GM10847 (cell line): ENCODE measurements around the gene SLC6A13.

Experiments used
- POLR2A ChIP-seq: IDR thresholded peaks from 2 replicates; pipeline ENCODE4 v1.6.1; 2011; ENCODE audit not compliant: insufficient read length; ENCODE audit errors: extremely low read depth

The SLC6A13 gene

DNA sequence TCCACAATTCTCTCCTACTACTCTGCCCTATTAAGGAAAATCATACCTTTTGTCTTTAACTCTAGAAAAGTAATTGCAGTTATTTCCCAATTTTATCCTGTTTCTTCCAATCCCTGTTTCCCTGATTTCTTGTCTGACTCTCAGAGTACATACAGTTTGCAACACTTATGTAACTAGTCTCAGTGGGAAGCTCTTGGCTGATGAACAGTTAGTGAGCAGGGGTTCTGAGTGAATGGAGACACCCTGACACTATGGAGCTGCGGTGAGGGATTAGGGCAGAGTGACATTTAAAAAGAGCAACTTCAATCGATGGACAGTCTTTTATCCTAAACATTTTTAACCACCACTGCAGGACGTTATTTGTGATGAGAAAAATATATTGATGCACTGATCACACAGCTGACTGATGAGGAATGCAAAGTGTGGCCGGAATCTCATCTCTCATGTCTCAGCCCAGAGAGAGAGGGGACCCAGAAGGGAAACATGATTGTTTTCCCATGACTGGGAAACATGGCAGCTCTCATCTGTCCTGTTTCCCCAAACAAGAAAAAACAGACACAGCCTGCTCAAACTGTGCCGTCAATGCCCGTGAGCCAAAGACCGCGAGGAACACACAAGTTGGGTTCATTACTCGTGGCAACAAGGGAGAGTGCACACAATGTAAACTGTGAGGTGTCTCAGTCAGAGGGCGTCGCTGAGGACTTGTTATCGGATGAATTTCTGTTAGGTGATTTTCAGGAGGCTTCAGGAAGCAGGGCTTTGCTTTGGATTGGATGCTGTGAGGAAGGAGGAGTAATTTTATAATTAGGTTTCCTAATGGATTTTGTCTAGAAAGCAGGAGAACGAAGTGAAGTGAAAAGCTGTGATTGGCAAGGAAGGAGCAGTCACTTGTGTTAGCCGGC, 5.2 kb upstream of the SLC6A13 start:
- no peak for TF ChIP-seq POLR2A

DNA sequence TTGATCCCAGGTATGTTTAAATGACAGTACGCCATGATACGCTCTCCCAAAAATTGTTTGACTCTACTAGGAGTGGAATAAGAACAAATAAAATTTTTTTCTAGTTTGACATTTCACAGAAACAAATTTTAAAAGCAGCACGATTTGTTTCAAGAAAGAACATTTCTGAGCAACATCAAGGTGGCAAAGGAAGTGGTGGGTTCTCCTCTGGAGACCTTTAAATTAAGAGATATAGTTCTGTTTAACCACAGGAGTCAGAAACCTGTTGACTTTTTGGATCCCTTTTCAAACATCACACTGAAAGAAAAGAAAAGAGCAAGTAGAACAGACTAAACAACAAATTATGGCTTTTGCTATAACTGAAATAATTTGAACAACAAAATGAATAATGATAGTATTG, 2.5 kb upstream of the SLC6A13 start:
- no peak for TF ChIP-seq POLR2A

DNA sequence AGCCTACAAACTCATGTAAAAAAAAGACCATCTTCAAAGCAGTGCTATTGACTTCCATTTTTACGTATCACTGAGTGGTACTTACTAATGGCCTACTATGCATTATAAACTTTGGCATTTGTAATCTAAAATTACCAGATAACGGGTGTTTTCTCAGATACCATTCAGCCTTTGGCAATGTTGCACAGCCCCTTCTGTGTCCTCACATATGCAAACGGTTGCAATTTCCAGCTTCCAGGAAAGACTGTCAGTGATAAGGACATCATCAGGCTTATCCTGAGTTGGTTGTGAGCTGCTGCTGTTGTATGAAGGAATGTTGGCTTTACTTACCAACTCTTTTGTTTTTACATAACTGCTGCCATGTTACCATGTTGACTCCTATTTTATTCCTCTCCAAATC, 1.6 kb upstream of the SLC6A13 start:
- TF ChIP-seq POLR2A = no peak

DNA sequence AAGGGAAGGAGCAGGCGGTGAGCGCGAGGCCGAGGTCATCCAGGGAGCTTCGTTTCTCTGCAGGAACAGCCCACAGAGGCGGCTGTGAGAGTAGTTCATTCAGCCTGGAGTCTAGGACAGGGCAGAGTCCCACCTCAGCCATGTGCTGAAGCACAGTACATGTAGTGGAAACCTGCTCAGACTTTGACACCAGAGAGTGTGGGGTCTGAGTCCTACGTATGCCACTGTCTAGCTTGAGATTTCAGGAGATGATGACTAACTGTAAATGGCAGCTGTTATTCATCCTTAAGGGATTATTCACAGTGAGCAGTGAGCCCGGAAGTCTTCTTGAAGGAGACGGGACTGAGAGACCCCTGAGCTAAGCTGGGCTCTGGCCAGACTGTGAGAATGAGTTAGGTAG, 938 bp upstream of the SLC6A13 start:
- no peak for TF ChIP-seq POLR2A

DNA sequence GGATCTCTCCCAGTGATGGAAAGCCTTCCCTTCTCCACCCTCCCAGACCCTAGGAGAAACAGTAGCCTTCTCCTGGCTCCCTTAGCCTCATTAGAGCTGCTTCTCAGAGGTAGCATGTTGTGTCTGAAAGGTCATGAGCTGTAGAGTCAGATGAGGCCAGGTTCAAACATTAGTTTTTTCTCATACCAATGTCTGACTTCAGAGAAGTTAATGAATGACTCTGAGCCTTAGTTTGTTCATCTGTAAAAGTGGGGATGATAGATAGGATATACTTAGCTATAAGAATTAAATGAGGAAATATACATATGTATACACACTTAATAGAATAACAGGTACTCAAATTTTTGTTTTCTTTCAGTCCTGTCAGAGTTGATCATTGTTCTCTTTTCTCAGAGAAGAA, 523 bp downstream of the SLC6A13 start:
- no peak for TF ChIP-seq POLR2A

DNA sequence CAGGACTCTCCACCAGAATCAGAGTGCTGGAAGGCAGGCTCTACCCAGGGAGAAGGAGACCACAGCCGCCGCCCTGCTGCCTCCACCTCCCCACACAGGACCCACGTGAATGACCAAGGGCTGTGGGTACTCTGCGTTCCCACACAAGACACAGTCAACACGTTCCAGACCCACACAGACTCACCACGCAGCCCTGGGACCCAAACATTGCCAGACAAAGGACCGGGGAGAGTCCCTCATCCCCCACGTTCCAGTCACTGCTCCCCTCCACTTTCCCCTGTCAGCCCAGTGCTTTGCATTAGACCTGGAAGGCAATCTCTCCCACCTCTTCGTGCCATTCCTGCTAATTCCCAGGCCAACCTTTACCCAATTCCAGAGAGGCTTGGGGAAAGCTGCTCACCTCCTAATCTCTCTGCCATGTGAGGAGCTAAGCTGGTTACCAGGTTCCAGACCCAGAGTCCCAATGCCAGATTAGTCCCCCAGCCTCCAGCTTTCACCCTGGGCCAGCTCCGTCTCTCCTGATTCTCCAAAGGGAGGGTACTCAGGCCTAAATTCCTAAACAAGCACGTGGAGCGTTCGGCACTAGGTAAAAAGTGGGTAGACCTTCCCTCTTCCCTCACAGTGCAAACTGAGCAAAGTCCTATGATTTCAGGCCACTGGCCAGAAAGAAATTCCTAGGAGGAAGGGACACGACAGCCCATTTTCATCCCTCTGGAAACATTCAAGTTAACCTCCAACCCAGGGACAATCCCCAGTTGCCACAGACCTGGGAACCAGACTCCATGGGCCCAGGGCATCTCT, 4.9 kb downstream of the SLC6A13 start:
- no peak for TF ChIP-seq POLR2A

DNA sequence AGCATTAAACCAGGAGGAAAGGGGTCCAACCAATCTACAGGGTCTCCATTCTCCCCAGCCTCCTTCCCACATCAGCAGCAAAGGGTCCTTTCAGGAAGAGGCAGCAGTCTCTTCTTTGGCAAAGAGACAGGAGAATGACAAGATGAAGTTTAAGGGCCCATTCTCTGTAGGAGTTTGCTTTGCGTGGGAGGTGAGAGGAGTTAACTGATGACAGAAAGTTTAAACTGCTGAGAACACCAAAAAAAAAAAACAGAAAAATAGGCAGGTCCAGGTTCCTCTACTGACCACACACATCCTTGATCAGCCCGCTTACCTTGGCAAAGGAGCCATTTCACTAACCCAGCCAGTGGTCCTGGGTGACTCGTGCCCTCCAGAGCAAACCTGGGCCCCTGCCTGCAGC, 5.7 kb downstream of the SLC6A13 start:
- no peak for TF ChIP-seq POLR2A

DNA sequence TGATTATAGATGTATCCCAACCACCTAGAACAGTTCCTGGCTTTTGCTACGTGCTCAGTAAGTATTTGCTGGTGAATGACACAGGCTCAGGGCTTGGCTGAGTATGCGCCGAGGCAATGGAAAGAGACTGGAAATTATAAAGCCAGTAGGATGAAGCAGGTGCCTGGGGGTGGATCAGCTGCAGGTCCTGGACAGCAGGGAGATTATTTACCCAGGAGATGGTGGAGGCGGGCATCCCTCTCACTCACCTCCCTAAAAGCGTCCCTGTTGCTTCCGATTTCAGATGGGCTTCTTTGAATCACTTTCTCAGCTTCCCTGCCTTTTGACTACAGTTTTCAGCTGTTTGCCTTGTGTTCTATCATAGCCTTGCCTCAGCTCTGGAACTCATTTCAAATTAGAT, 6.4 kb downstream of the SLC6A13 start:
- TF ChIP-seq POLR2A = no peak

DNA sequence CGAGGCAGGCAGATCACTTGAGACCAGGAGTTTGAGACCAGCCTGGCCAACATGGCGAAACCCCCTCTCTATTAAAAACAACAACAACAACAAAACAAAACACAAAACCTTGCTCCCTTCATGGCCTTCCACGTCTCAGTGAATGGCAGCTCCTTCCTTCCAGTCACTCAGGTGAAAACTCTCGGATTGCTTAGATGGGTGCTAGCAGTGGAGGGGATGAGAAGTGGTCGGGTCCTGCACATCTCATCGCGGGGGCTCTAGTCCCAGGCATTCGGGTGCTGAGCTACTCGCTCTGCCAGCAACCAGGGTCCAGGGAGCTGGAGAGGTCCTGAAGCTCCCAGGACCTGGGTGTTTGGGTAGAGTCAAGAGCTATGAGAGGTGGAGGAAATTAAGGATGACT, 7.7 kb downstream of the SLC6A13 start:
- TF ChIP-seq POLR2A = no peak

DNA sequence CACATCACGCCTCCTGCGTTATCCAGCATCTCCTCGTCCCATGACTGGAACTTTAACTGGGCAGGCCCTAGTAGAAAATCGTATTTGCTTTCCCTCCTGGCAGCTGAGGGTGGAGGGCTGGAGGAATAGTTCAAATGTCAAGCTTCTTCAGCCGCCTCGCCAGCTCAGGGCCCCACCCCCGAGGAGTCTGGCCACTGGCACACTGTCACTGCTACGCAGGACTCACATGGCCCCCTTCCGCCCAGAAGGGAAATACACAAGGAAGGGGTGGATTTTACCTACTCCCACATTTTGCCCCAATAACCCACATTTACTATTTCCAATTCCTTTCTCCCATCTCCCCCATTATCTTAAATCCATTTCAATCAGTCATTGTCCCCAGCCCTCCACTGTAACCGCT, 8.6 kb downstream of the SLC6A13 start:
- no peak for TF ChIP-seq POLR2A

DNA sequence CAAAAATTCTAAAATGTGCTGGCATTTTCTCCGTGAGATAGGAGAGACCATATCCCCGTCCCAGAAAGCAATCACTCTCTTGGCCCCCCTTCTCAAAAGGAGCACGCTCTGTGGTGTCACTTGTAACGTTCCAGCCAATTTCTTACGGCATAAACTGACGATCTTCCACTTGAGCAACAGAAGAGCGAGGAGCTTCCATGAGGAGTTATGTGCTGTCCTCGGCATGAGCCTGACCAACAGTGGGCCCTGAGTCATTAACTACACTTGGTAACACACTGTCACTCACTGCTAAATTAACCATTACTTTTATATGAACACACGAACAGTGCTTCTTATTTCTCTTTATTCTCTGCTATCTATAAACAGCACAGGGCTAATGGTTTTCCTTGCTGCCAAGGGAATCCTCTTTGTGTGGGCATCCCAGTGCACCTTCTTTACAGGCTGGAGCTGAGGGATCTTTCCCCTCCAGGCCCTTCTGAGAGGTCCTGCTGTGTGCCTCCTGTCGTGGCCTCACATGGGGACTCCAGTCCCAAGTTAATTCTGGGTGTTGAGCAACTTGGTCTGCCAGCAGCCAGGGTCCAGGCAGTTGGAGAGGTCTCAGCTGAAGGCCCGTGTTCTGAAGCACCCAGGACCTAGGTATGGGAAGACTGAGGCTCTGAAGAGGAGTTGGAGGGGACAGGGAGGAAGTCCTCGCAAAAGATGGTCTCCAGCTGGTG, 9.4 kb downstream of the SLC6A13 start:
- TF ChIP-seq POLR2A = no peak

DNA sequence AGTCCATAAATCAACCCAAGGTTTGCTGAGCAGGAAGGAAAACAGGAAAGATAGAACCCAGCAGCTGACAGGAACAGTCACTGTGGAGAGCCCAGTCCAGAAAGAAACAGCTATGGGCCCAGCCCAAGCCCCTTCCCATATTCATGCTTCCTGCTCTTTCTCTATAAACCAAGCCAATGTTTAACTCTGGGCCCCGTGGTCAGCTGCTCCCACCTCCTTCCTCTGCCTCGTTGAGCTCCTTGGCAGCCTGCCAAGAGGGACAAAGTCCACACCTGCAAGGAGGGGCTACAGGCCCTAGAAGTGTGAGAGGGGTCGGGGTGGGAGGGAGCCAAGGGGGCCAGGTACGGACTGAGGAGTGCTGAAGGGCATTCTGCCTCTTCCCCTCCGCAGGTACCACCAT, 10.0 kb downstream of the SLC6A13 start:
- no peak for TF ChIP-seq POLR2A

DNA sequence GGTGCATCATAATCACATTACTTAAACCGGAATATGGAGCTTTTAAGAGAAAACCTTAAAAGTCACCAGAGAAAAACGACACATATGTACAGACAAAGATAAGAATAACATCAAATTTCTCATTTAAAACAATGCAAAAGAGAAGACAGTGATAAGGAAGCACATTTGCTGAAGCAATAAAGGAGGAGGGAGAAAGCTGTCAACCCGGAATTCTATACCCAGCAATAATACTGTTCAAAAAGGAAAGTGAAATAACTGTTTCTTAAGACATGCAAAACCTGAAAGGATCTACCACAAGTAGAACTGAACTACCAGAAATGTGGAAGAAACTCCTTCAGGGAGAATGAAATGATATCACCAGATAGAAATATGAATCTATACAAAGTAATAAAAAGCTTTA, 15.4 kb downstream of the SLC6A13 start:
- no peak for TF ChIP-seq POLR2A

DNA sequence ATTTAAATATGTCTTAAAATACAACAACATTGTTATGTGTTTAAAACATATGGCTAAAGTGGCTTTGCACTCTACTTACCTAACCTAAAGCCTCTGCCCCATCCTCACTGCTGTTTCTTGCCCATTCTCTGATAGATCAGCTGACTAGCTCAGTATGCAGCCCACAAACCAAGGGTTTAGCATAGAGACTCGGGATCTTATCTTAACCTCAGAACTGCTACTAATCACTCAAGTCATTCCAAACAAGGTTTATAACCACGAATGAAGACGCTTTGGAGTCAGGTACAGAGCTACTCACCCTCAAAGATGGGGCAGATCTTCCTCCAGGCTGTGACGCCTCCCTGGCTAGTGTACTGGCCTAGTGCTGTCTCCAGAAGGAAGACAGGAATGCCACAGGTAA, 19.3 kb downstream of the SLC6A13 start:
- TF ChIP-seq POLR2A = no peak

DNA sequence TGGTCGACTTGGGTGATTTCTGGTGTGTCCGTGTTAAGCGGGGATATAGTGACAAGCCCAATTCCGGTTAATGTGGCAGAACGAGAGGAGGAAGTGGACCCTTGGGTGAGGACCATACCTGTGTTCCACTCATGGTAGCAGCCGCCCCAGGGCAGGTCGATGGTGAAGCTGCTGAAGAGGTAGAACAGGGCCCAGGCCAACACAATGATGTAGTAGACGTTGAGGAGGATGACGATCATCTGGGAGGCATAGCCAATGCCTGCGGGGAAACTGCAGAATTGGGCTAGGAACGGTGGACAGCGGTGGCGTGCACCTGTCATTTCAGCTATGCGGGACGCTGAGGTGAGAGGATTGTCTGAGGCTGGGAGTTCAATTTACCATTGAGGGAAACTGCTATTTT, 20.1 kb downstream of the SLC6A13 start:
- no peak for TF ChIP-seq POLR2A

DNA sequence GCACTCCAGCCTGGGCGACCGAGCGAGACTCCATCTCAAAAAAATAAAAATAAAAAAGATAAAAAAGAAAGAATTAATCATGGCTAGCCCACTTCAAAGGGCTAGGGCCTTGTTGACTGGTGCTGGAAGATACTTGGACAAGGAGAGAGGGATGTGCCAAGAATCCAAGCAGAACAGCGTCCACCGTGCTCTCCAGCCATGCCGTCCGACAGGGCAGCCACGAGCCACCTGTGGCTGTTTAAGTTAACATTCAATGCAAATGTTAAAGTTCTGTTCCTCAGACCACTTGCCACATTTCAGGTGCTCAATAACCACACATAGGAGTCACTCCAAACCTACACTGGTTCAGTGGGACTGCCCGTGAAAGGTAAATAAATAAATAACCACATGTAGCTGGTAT, 21.4 kb downstream of the SLC6A13 start:
- TF ChIP-seq POLR2A = no peak
